AG09319 (cell line): Measurements from ENCODE around the gene PLA2G2D.

Experiments used
- DNase-seq: peaks from one replicate; pipeline ENCODE4 v3.0.0-alpha.2; 2010; ENCODE audit warnings: low read depth; ENCODE audit errors: extremely low read depth
- CTCF ChIP-seq: IDR thresholded peaks from 2 replicates; pipeline ENCODE4 v1.5.1; 2011; ENCODE audit warnings: low read depth, mild to moderate bottlenecking, inconsistent platforms, low read length, moderate library complexity

Gene PLA2G2D

GRCh38 chr1:20070357-20070756 lies 49.0 kb downstream of the PLA2G2D start:
- TF ChIP-seq CTCF: no peak
- no peak for DNase-seq

- TF ChIP-seq CTCF: no peak
- no peak for DNase-seq
These were observed 49.5 kb downstream of the PLA2G2D start, which contains the start of gene PLA2G5 for GRCh38 chr1:20069874-20070273. PLA2G5 (plus strand) TSS chr1:20070194; CDS start chr1:20084831, 14,637 bp downstream.

GRCh38 chr1:20068722-20069121 lies 50.6 kb downstream of the PLA2G2D start:
- DNase-seq: no peak
- no peak for TF ChIP-seq CTCF

- DNase-seq: no peak
- TF ChIP-seq CTCF: no peak
These were observed 55.5 kb downstream of the PLA2G2D start for GRCh38 chr1:20063861-20064292.
